CD8-positive, alpha-beta memory T cell (primary cell): ENCODE measurements around the gene MAP1B. TPM values are rescaled to one million over a fixed set of nuclear protein-coding genes. Genes with fewer than 3 reads are reported as not detected.

Experiments used
- CTCF ChIA-PET: fragments of 350-600 bp; sonication (Branson Sonifier 250); formaldehyde crosslinking; loops from one replicate; lab custom pipeline; 2021; ENCODE audit warnings: antibody characterized with exemption; lab: Charles Lee
- POLR2A ChIA-PET: fragments of 350-600 bp; sonication (Branson Sonifier 250); formaldehyde crosslinking; loops from one replicate; lab custom pipeline; 2021; ENCODE audit warnings: antibody characterized with exemption; lab: Charles Lee
- DNase-seq, 5 donors: peaks; one replicate each; pipeline versions ENCODE4 v3.0.0 to v3.0.0-alpha.2; 2020 to 2022; ENCODE audit warnings: mixed read lengths in 1 of 5
- H3K27ac ChIP-seq: one replicate; pipeline ENCODE4 v1.7.0; 2013; ENCODE audit warnings: low read depth, mild to moderate bottlenecking, low read length, moderate library complexity
- H3K27me3 ChIP-seq: 2 replicates; pipeline ENCODE4 v1.7.0; 2013; ENCODE audit warnings: low read length, mild to moderate bottlenecking; ENCODE audit not compliant: insufficient read depth, poor library complexity, severe bottlenecking
- H3K36me3 ChIP-seq: 2 replicates; pipeline ENCODE4 v1.7.0; 2013; ENCODE audit warnings: mild to moderate bottlenecking, low read length, moderate library complexity; ENCODE audit not compliant: insufficient read depth
- H3K4me1 ChIP-seq: 2 replicates; pipeline ENCODE4 v1.7.0; 2013; ENCODE audit warnings: mild to moderate bottlenecking, low read length, moderate library complexity; ENCODE audit not compliant: insufficient read depth
- H3K4me3 ChIP-seq: 2 replicates; pipeline ENCODE4 v1.7.0; 2013; ENCODE audit warnings: mild to moderate bottlenecking, low read length
- H3K9me3 ChIP-seq: 2 replicates; pipeline ENCODE4 v1.7.0; 2013; ENCODE audit warnings: mild to moderate bottlenecking, low read length
- H3K27ac Mint-ChIP-seq, 8 donors: one replicate each; pipeline ENCODE4 v1.8.0; 2020 to 2021; ENCODE audit warnings: mixed read lengths in 8 of 8, mild to moderate bottlenecking in 6 of 8, inconsistent platforms in 3 of 8, moderate library complexity in 3 of 8
- H3K27me3 Mint-ChIP-seq, 2 donors: one replicate each; pipeline ENCODE4 v1.8.0; 2020 to 2021; ENCODE audit warnings: mixed read lengths in 2 of 2, mild to moderate bottlenecking in 1 of 2, moderate library complexity in 1 of 2
- H3K36me3 Mint-ChIP-seq, 3 donors: one replicate each; pipeline ENCODE4 v1.8.0; 2020 to 2021; ENCODE audit warnings: mixed read lengths in 3 of 3, inconsistent platforms in 1 of 3, mild to moderate bottlenecking in 1 of 3
- H3K4me1 Mint-ChIP-seq, 3 donors: one replicate each; pipeline ENCODE4 v1.8.0; 2020 to 2021; ENCODE audit warnings: mixed read lengths in 3 of 3, inconsistent platforms in 1 of 3, mild to moderate bottlenecking in 1 of 3
- H3K4me3 Mint-ChIP-seq, 7 donors: one replicate each; pipeline ENCODE4 v1.8.0; 2020 to 2021; ENCODE audit warnings: mixed read lengths in 7 of 7, mild to moderate bottlenecking in 6 of 7, moderate library complexity in 4 of 7, inconsistent platforms in 2 of 7
- H3K9me3 Mint-ChIP-seq, 5 donors: one replicate each; pipeline ENCODE4 v1.8.0; 2020 to 2022; ENCODE audit warnings: mixed read lengths in 5 of 5, mild to moderate bottlenecking in 3 of 5, moderate library complexity in 2 of 5, inconsistent platforms in 1 of 5
- polyA plus RNA-seq: library from polyadenylated mRNA; unstranded; fragments of 300-500 nt; fragmentation: Illumina TruSeq; gene quantifications from one replicate; pipeline ENCODE4 v1.2.3, GENCODE V29; 2021
- total RNA-seq, 2 experiments: library from RNA; stranded (reverse); gene quantifications; one replicate each; pipeline ENCODE4 v1.2.3, GENCODE V29; 2021

The MAP1B gene
- total and polyA plus RNA-seq, 3 experiments from 2014 or later = 0.13 to 0.18 (median 0.16) TPM

DNA sequence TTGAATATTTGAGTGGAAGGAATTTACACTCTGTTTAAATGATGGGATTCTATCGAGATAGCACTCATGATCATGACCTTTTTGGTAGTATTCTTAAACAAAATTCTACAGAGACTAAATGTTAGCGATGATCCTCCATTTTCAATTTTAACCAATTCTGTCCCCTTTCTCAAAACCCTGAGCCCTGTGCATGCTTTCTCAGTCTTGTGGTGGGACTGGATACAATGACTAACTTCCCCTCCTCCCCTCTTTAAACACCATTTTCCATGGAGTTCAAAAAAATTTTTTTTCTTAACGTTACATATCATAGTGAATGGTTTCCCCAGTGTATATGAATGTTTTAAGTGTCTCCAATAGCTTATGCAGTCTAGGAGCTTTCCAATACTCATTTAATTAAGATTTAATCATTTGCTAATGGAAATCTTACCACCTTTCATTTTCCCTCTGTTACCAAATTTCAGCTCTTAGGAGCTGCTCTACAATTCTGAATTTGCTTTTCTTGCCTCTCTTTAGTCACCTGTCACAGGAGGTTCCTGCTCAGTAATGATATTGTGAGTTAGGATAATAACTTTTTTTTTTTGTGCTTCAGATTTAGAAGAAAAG is 101.2 kb downstream of the MAP1B start:
- no peaks in the 10 kb centered on the region for H3K9me3 ChIP-seq
- H3K27me3 ChIP-seq = no peaks in the 10 kb centered on the region

DNA sequence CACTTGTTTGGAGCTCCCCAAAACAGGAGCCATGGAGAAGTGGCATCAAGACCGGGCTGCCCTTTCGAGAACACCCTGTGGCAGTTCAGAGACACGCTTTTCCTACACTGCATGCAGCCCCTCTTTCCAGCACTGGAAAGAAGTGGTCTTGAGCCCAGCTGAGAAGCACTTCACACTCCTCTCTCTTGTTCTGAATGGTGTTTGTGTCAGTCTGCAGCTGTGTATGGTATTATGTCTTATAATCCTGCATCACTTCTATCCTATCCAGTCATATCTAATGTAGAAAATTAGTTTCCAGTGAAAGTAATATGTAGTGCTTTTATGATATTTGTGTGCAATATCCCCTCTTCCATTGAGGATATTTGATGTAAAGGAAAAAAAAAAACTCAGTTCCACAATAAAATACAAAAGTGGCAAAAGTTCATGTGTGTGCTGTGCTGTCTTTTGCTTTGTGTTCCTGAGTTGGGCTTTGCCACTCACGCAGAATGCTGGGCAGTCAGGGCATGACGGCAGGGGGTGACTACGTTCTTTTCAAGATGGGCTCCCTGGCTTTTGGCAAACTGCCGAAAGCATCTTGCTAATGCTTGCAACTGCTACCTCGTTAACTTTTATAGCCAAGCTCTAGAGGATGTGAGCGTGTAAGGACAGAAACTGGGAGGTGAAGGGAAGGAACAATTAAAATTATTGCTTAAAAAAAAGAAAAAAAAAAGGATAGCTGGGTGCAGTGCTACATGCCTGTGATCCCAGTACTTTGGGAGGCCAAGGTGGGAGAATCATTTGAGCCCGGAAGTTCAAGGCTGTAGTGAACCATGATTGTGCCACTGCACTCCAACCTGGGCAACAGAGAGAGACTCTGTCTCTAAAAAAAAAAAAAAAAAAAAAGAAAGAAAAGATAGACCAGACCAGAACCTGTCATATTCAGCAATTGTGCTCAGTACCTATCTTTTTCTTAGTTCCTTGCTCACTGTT is 102.2 kb downstream of the MAP1B start:
- H3K4me3 Mint-ChIP-seq = no peak overlapping the region
- Histone ChIP-seq H3K4me1 (no peaks in the 10 kb centered on the region), H3K36me3 (no peaks in the 10 kb centered on the region), H3K27me3 (no peaks in the 10 kb centered on the region), H3K9me3 (no peaks in the 10 kb centered on the region), H3K4me3 (no peak overlapping the region), H3K27ac (no peak overlapping the region)
- H3K4me1 Mint-ChIP-seq = no peaks in the 10 kb centered on the region
- H3K27ac Mint-ChIP-seq = no peak overlapping the region
- ChIA-PET CTCF (no interaction called here), POLR2A (no interaction called here)
- no peak for DNase-seq
- peaks cover 0 to 1% (median 0%) of the 10 kb centered on the region in 3 donors for H3K36me3 Mint-ChIP-seq
- H3K9me3 Mint-ChIP-seq = no peaks in the 10 kb centered on the region
- peaks cover 0 to 5% of the 10 kb centered on the region in 2 donors for H3K27me3 Mint-ChIP-seq

More for the DNA sequence above, 101.2 kb downstream of the MAP1B start:
- no peak overlapping the region for H3K27ac Mint-ChIP-seq
- no peaks in the 10 kb centered on the region for H3K9me3 Mint-ChIP-seq
- Histone ChIP-seq H3K27ac (no peak overlapping the region), H3K36me3 (no peaks in the 10 kb centered on the region), H3K4me1 (no peaks in the 10 kb centered on the region), H3K4me3 (no peak overlapping the region)
- ChIA-PET POLR2A (no interaction called here), CTCF (no interaction called here)
- DNase-seq = no peak
- H3K36me3 Mint-ChIP-seq = peaks cover 0 to 1% (median 0%) of the 10 kb centered on the region in 3 donors
- no peak overlapping the region for H3K4me3 Mint-ChIP-seq
- H3K4me1 Mint-ChIP-seq = no peaks in the 10 kb centered on the region
- H3K27me3 Mint-ChIP-seq = peaks cover 0 to 3% of the 10 kb centered on the region in 2 donors

DNA sequence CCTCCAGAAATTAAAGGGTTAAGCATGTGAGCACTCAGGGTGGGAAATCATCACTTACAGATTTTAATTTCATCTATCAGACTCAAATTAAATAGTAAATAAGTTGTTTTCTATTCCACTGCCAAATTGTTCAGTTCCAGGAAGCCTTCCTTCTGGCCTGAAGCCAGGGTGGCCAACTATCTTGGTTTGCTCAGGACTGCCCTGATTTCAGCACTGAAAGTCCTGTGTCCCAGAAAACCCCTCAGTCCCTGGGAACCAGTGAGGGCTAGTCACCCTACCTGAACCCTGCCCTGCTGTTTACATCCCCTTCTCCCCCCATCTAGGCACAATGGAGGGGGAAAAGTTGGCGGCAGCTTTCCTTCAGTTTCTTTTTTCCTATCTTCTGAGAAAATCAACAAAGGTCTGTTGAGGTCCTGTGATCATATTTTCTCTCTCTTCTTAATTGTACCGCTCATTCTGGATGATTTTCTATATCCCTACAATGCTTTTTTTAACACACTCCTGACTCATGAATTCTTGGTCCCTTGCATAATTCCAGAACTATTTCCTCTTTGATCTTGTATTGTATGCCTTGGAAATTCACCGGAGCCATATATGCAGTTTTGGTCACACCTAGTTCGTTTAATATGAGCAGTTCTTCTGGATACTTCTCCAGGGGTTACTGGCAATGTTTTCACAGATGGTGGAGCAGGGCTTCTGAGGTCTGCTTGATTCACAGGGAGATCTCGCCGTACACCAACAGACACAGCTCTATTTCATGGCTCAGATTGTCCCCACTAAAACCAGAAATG is 103.8 kb downstream of the MAP1B start:
- Mint-ChIP-seq H3K9me3 (no peaks in the 10 kb centered on the region), H3K4me3 (no peak overlapping the region), H3K36me3 (peaks cover 0 to 1% (median 0%) of the 10 kb centered on the region in 3 donors), H3K27me3 (peaks cover 0 to 5% of the 10 kb centered on the region in 2 donors), H3K27ac (no peak overlapping the region), H3K4me1 (no peaks in the 10 kb centered on the region)
- POLR2A ChIA-PET = no interaction called here
- Histone ChIP-seq H3K27me3 (no peaks in the 10 kb centered on the region), H3K9me3 (no peaks in the 10 kb centered on the region), H3K27ac (no peak overlapping the region), H3K4me1 (no peaks in the 10 kb centered on the region), H3K4me3 (no peak overlapping the region), H3K36me3 (no peaks in the 10 kb centered on the region)
- DNase-seq = no peak
- CTCF ChIA-PET = no interaction called here

DNA sequence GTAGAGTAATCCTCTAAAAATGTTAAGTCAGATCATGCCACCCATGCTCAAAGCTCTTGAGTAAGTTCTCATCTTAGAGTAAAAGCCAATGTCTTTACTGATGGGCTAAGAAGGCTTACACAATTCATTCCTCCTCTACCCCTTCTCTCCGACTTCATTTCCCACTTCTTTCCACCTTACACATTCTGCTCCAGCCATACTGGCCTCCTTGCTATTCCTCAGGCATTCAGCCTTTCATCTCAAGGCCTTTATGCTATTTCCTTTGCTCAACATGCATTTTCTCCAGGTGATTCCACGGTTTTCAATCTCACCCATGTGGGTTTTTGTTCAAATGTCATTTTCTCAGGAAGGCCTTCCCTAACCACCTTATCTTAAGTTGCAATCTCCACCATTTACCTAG is 104.9 kb downstream of the MAP1B start:
- ChIA-PET CTCF (no interaction called here), POLR2A (no interaction called here)
- Mint-ChIP-seq H3K4me3 (no peak overlapping the region), H3K36me3 (peaks cover 0 to 5% (median 3%) of the 10 kb centered on the region in 3 donors), H3K9me3 (no peaks in the 10 kb centered on the region), H3K4me1 (no peaks in the 10 kb centered on the region), H3K27me3 (peaks cover 0 to 2% of the 10 kb centered on the region in 2 donors), H3K27ac (no peak overlapping the region)
- Histone ChIP-seq H3K9me3 (no peaks in the 10 kb centered on the region), H3K27ac (no peak overlapping the region), H3K36me3 (no peaks in the 10 kb centered on the region), H3K27me3 (no peaks in the 10 kb centered on the region), H3K4me3 (no peak overlapping the region), H3K4me1 (no peaks in the 10 kb centered on the region)
- no peak for DNase-seq

DNA sequence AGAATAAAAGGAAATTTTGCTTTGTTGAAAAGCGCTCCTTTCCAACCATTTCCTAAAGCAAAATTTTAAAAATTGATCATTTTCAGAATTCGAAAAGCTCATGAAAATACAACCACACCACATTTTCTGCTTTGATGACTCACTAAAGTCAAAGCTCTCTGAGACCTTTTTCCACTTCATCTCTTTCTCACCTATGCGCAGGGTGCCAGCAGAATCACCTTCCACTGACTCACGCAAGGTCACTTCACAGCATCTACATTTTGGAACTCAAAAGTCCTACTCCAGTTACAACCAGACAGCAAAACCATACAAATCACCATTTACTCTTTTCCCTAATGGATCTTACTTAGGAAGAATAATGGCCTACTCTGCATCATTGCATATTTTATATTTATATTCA is 106.2 kb downstream of the MAP1B start:
- ChIA-PET CTCF (interaction anchor here (0.9 kb wide), 1 partner anchor 51 kb away, joined by 3 read pairs; no protein-coding TSS in a partner anchor), POLR2A (no interaction called here)
- peaks cover 2% of the 10 kb centered on the region for H3K36me3 ChIP-seq
- H3K9me3 ChIP-seq = no peaks in the 10 kb centered on the region
- H3K27me3 ChIP-seq = no peaks in the 10 kb centered on the region
- no peak overlapping the region for H3K27ac ChIP-seq
- H3K36me3 Mint-ChIP-seq = peaks cover 6 to 17% (median 12%) of the 10 kb centered on the region in 3 donors
- H3K9me3 Mint-ChIP-seq = no peaks in the 10 kb centered on the region
- no peak overlapping the region for H3K4me3 Mint-ChIP-seq
- H3K4me1 ChIP-seq = no peaks in the 10 kb centered on the region
- no peak for DNase-seq
- H3K4me1 Mint-ChIP-seq = no peaks in the 10 kb centered on the region
- no peak overlapping the region for H3K27ac Mint-ChIP-seq
- peaks cover 0 to 2% of the 10 kb centered on the region in 2 donors for H3K27me3 Mint-ChIP-seq
- H3K4me3 ChIP-seq = no peak overlapping the region

DNA sequence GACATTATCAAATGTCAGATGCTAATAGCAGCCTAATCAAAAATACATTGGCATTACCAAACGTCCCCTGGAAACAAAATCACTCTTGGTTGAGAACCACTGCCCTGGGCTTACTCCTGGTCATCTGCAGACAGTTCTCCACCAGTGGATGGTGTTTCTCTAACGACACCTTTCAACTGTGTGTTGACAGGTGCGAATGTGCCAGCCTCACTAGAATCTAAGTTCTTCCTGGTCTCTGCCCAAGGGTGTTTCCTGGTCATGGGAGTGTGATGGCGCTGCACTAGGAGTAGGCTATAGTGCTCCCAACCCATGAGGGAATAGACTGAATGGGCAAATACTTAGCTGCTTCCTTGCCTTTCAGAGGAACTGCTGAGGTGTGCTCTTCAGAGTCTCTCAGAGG is 106.9 kb downstream of the MAP1B start:
- no peak overlapping the region for H3K27ac Mint-ChIP-seq
- ChIA-PET POLR2A (interaction anchor here (0.6 kb wide), 1 partner anchor 10 kb away, joined by 3 read pairs; no protein-coding TSS in a partner anchor), CTCF (no interaction called here)
- Histone ChIP-seq H3K4me1 (no peaks in the 10 kb centered on the region), H3K4me3 (no peak overlapping the region), H3K27ac (no peak overlapping the region), H3K36me3 (peaks cover 6% of the 10 kb centered on the region), H3K9me3 (no peaks in the 10 kb centered on the region), H3K27me3 (no peaks in the 10 kb centered on the region)
- no peaks in the 10 kb centered on the region for H3K9me3 Mint-ChIP-seq
- no peak overlapping the region for H3K4me3 Mint-ChIP-seq
- no peak for DNase-seq
- peaks cover 10 to 24% (median 17%) of the 10 kb centered on the region in 3 donors for H3K36me3 Mint-ChIP-seq
- H3K4me1 Mint-ChIP-seq = no peaks in the 10 kb centered on the region
- peaks cover 0 to 2% of the 10 kb centered on the region in 2 donors for H3K27me3 Mint-ChIP-seq

DNA sequence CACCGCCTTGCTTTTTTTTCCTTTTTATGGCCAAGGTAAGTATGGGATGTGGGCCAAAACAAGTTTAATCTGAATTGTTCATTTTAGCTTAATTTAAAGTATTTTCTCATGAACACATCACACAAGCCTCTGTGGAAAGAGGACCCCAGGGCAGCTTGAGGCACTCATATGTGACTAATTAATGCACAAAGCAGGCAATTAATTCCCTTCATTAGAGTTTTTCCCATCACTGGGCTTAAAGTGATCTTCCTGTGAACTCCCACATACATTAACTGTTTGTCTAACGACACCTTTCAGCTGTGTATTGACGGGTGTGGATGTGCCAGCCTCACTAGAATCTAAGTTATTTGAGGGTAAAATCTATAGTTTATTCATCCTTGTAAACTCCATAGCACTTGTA is 109.5 kb downstream of the MAP1B start:
- DNase-seq = no peak
- Histone ChIP-seq H3K27me3 (no peaks in the 10 kb centered on the region), H3K27ac (no peak overlapping the region), H3K36me3 (peaks cover 27% of the 10 kb centered on the region), H3K4me1 (no peaks in the 10 kb centered on the region), H3K4me3 (no peak overlapping the region), H3K9me3 (no peaks in the 10 kb centered on the region)
- H3K9me3 Mint-ChIP-seq = no peaks in the 10 kb centered on the region
- no peak overlapping the region for H3K27ac Mint-ChIP-seq
- no peaks in the 10 kb centered on the region for H3K4me1 Mint-ChIP-seq
- POLR2A ChIA-PET = interaction anchor here (0.7 kb wide), 1 partner anchor 63 kb away, joined by 3 read pairs; no protein-coding TSS in a partner anchor
- H3K36me3 Mint-ChIP-seq = peaks cover 27 to 49% (median 28%) of the 10 kb centered on the region in 3 donors
- no peak overlapping the region for H3K4me3 Mint-ChIP-seq
- CTCF ChIA-PET = no interaction called here
- H3K27me3 Mint-ChIP-seq = peaks cover 0 to 2% of the 10 kb centered on the region in 2 donors
